Stromal cell of bone marrow (primary cell): Measurements from ENCODE around the gene EHMT2.

Source experiments
- DNase-seq: peaks from one replicate; pipeline ENCODE4 v3.0.0-alpha.2; 2012; ENCODE audit warnings: low read depth

EHMT2 gene

DNA sequence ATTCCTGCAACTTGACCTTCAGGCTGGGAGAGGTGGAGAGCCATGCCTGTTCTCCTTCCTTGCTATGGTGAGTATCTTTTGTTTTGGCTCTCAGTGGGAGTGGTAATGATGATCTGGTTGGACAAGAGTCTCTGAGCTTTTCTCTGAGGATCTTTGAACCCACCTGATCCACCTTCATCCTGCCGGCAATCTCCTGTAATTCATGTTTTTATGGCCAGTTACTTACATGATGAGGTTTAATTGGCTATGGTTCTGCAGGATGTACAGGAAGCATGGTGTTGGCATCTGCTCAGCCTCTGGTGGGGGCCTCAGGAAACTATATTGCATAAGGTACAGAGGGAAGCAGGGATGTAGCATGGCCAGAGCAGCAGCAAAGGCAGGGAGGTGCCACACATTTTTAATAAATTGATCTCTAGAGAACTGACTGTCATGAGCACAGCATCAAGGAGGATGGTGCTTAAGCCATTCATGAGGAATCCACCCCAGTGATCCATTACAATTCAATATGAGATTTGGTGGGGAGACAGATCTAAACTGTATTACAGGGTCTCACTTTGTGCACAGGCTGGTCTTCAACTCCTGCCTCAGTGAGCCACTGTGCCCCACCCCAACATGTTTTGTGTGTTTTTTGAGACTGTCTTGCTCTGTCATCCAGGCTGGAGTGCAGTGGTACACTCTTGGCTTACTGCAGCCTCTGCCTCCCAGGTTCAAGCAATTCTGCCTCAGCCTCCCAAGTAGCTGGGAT is 60.0 kb downstream of the EHMT2 start:
- DNase-seq, result no peak

DNA sequence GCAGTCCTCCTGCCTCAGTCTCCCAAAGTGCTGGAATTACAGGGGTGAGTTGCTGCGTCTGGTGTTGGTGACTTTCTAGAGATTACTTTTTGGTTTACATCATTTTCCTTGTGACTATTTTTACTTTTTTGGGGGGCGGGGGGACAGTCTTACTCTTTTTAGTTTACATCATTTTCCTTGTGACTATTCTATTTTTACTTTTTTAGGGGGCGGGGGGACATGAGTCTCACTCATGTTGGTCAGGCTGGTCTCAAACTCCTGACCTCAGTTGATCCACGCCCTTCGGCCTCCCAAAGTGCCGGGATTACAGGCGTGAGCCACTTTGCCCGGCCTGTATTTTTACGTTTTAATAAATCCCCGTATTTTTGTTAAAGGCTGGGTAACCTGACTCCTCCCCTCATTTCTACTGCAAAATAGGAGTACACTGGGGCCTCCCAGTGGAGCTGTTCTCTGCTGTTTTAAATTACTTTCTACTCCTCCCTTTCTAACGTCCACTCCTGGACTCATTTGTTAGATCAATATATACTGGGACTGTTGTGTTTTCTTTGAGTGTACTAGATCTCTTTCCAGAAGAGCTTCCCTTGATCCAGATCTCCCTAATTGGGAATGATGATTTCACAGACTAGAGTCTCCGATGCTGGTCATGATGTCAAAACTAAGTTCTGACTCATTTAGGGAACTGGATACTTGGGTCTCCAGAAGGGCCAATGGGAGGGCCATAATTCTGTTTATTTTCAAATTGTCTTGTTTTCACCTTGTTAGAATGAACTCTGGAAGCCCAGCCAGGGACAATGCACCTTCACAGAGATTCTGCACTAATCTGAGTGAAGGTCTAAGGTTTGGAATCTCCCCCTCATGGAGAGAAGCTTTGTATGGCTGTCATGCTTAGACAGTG is 60.8 kb downstream of the EHMT2 start:
- peak; percentile 51 for DNase-seq

- no peak for DNase-seq
These were observed 61.4 kb downstream of the EHMT2 start for GRCh38 chr6:31836047-31836473.

DNA sequence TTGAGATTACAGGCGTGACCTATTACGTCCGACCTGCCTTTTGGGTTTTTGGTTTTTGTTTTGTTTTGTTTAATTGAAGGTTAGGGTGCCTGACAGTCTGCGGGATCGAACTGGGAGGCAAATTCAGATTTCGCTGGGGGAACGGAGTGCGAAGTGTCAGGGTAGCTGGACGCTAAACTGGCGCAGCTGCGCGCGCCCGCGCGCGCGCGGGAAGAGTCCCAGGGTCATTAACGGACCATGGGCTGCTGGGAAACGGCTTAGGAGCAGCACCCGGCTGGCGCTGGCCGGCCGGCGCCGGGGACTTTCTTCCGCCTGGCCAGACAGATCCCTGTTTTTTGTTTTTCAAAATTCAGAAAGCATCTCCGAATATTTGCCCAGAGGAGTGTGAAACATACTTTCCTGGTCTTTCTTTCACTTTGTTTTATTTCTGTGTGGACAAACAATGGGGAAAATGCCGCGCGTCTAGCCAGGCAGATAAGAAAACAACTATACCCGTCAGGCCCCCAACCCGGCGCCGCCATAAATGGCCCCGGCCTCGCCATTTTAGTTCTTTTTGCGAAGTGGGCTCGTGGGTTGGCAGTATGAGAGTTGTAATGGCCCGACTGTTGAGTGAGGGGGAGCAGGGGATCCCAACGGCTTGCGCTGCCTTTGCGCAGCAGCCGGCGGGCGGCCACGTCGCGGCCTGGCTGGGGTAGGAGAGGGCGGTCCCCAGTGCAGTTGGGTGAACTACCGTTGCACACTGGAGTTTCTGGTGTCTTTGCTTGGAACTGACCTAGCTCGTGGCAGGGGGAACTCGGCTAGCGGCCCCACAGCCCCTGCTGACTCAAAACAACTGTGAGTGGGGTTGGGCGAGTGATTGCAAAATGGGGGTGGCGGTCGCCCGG is 62.9 kb downstream of the EHMT2 start:
- DNase-seq, result peak; percentile 80

- DNase-seq, result no peak
These were observed 65.9 kb downstream of the EHMT2 start for GRCh38 chr6:31831350-31832215.

DNA sequence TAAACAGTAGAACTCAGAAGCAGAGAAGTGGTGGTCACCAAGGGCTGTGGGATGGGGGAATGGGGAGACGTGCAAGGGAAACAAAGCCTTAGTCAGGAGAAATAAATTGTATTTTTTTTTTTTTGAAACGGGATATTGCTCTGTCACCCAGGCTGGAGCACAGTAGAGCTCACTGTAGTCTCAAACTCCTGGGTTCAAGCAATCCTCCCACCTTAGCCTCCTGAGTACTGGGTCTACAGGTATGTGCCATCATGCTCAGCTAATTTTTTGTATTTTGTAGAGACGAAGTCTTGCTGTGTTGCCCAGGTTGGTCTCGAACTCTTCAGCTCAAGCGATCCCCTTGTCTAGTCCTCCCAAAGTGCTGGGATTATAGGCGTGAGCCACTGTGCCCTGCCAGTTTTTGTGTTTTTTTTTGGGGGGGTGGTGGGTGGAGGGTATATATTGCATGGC is 66.6 kb downstream of the EHMT2 start:
- DNase-seq, result no peak
